PC-3 (cell line): ENCODE data around the gene PPP1R1C.

Experiments
- CTCF ChIP-seq: fragments of 300-600 bp; sonication (generic); conservative IDR thresholded peaks from 2 replicates; pipeline ENCODE4 v1.5.1; 2017; ENCODE audit warnings: antibody characterized with exemption, low read depth, mild to moderate bottlenecking, low read length
- EZH2 ChIP-seq: fragments of 300-600 bp; sonication (generic); IDR thresholded peaks from one replicate; pipeline ENCODE4 v1.6.1; 2017; ENCODE audit warnings: antibody characterized with exemption, mild to moderate bottlenecking, low read length; ENCODE audit not compliant: unreplicated experiment
- EZH2phosphoT487 ChIP-seq: fragments of 300-600 bp; sonication (generic); IDR thresholded peaks from 2 replicates; pipeline ENCODE4 v1.6.1; 2018; ENCODE audit warnings: mild to moderate bottlenecking, antibody characterized with exemption, low read length, borderline replicate concordance

- no peak for TF ChIP-seq CTCF
- no peak for TF ChIP-seq EZH2
- no peak for TF ChIP-seq EZH2phosphoT487
Observed at GRCh38 chr2:182166841-182167240, 181.2 kb downstream of the PPP1R1C start.
